HCEC 1CT (cell line): ENCODE data around the gene MAPK12.
A peak's percentile ranks its signal among the peaks of the same experiment; 100 is the strongest.

Experiments used
- DNase-seq: peaks from one replicate; pipeline ENCODE4 v3.0.0-alpha.2; 2017

Gene MAPK12

GRCh38 chr22:50298937-50299784 is 37.7 kb upstream of the MAPK12 start:
- DNase-seq = no peak

GRCh38 chr22:50298266-50298637 is 36.8 kb upstream of the MAPK12 start:
- DNase-seq = no peak

- no peak for DNase-seq
Observed at GRCh38 chr22:50297510-50298265, 36.2 kb upstream of the MAPK12 start.

- DNase-seq = no peak
Observed at GRCh38 chr22:50296658-50297490, 35.4 kb upstream of the MAPK12 start.

- DNase-seq = no peak
Observed at GRCh38 chr22:50294319-50294656, 32.8 kb upstream of the MAPK12 start.

- peak; percentile 69 for DNase-seq
Observed at GRCh38 chr22:50293441-50294318, 32.2 kb upstream of the MAPK12 start.

- no peak for DNase-seq
Observed at GRCh38 chr22:50292643-50293440, 31.4 kb upstream of the MAPK12 start.

GRCh38 chr22:50289942-50290630 is 28.6 kb upstream of the MAPK12 start:
- DNase-seq = no peak

GRCh38 chr22:50289151-50289941 is 27.9 kb upstream of the MAPK12 start:
- DNase-seq = no peak

- no peak for DNase-seq
Observed at GRCh38 chr22:50287731-50288130, 26.2 kb upstream of the MAPK12 start.

GRCh38 chr22:50286701-50287318 is 25.3 kb upstream of the MAPK12 start:
- no peak for DNase-seq

GRCh38 chr22:50286275-50286674 is 24.8 kb upstream of the MAPK12 start:
- DNase-seq = no peak

GRCh38 chr22:50285568-50286229 is 24.2 kb upstream of the MAPK12 start:
- no peak for DNase-seq

GRCh38 chr22:50284479-50284878 is 23.0 kb upstream of the MAPK12 start:
- no peak for DNase-seq

GRCh38 chr22:50283821-50284220 is 22.3 kb upstream of the MAPK12 start:
- no peak for DNase-seq

GRCh38 chr22:50282361-50283155 is 21.1 kb upstream of the MAPK12 start:
- DNase-seq = peak; percentile 56

- no peak for DNase-seq
Observed at GRCh38 chr22:50281957-50282356, 20.5 kb upstream of the MAPK12 start.

GRCh38 chr22:50281384-50281760 is 19.9 kb upstream of the MAPK12 start:
- DNase-seq = no peak
